Upper lobe of left lung (tissue), 6 donors: ENCODE data around the gene KRTAP5-7. TPM values are rescaled to one million over a fixed set of nuclear protein-coding genes. Genes with fewer than 3 reads are reported as not detected.

Source experiments
- ATAC-seq, 2 donors: fragments of 200-7000 bp; cut with Tn5 transposase; one replicate each; pipeline ENCODE4 v1.9.1; 2022; ENCODE audit warnings: mild to moderate bottlenecking in 2 of 2, moderate library complexity in 2 of 2; ENCODE audit not compliant: low FRiP score in 2 of 2
- DNase-seq, 2 donors: peaks; one replicate each; pipeline ENCODE4 v3.0.0-alpha.2; 2019 to 2020
- H3K27ac ChIP-seq, 4 donors: fragments of 200-600 bp; sonication (generic); one replicate each; pipeline ENCODE4 v1.5.1; 2016 to 2019
- H3K27me3 ChIP-seq, 4 donors: fragments of 200-600 bp; sonication (generic); one replicate each; pipeline ENCODE4 v1.5.1; 2017 to 2019
- H3K36me3 ChIP-seq, 4 donors: fragments of 200-600 bp; sonication (generic); one replicate each; pipeline ENCODE4 v1.5.1; 2016 to 2019
- H3K4me1 ChIP-seq, 4 donors: fragments of 200-600 bp; sonication (generic); one replicate each; pipeline ENCODE4 v1.5.1; 2018 to 2019
- H3K4me3 ChIP-seq, 4 donors: fragments of 200-600 bp; sonication (generic); one replicate each; pipeline ENCODE4 v1.5.1; 2017 to 2019; ENCODE audit warnings: mild to moderate bottlenecking in 2 of 4, moderate library complexity in 1 of 4
- H3K9me3 ChIP-seq, 4 donors: fragments of 200-600 bp; sonication (generic); one replicate each; pipeline ENCODE4 v1.5.1; 2018 to 2019
- CTCF ChIP-seq, 6 experiments: fragments of 450-650 bp in 4 of 6; fragments of 200-600 bp in 2 of 6; sonication (generic) in 2 of 6; IDR thresholded peaks; one replicate each; pipeline ENCODE4 v1.5.1; 2016 to 2019; ENCODE audit warnings: antibody characterized with exemption in 6 of 6
- EP300 ChIP-seq, 4 donors: sonication (generic); formaldehyde crosslinking; IDR thresholded peaks; one replicate each; pipeline ENCODE4 v1.5.1; 2017; ENCODE audit warnings: antibody characterized with exemption in 4 of 4, control low read depth in 2 of 4
- POLR2A ChIP-seq, 4 donors: fragments of 450-650 bp; IDR thresholded peaks; one replicate each; pipeline ENCODE4 v1.5.1; 2016 to 2017; ENCODE audit warnings: antibody characterized with exemption in 4 of 4, mild to moderate bottlenecking in 2 of 4
- POLR2AphosphoS5 ChIP-seq, 2 donors: sonication (generic); formaldehyde crosslinking; IDR thresholded peaks; one replicate each; pipeline ENCODE4 v1.5.1; 2017; ENCODE audit warnings: antibody characterized with exemption in 2 of 2
- WGBS, 2 donors: methylation state at CpG; one replicate each; pipeline ENCODE4 v1.1.5; 2017 to 2018; 5-methylcytosine and 5-hydroxymethylcytosine counted together
- total RNA-seq, 6 donors: library from RNA; depleted of rRNA in 4 of 6; stranded (reverse); fragments of >200 nt in 4 of 6; gene quantifications; one replicate each; pipeline versions ENCODE4 v1.1.0 to v1.2.1, GENCODE V29; 2016 to 2021
- donor health status: DM: no; HTN: no; CAD: no; lungs with moderate emphysema.
- donor health status: DM: no; HTN: yes; CAD: no; lungs with severe emphysema.

The KRTAP5-7 gene
- total RNA-seq, 6 donors from 2014 or later: 0.20 to 0.98 TPM; not detected in 4

GRCh38 chr11:71542382-71542781, 15.3 kb downstream of the KRTAP5-7 start:
- 77 to 81% methylated on average over 7 of the region's 7 CpGs for WGBS, 2 donors
- TF ChIP-seq POLR2A (IDR thresholded peaks at IDR 0.05) (no peak), POLR2AphosphoS5 (IDR thresholded peaks at IDR 0.05) (no peak), CTCF (IDR thresholded peaks at IDR 0.05) (no peak), EP300 (IDR thresholded peaks at IDR 0.05) (no peak)
- Histone ChIP-seq H3K36me3 (no peaks in the 10 kb centered on the region), H3K4me3 (no peak overlapping the region), H3K9me3 (no peaks in the 10 kb centered on the region), H3K27ac (no peak overlapping the region), H3K4me1 (no peaks in the 10 kb centered on the region), H3K27me3 (no peaks in the 10 kb centered on the region)
- DNase-seq (no peak), ATAC-seq (no peak)

GRCh38 chr11:71542879-71543777, 16.1 kb downstream of the KRTAP5-7 start:
- no peak for DNase-seq
- H3K27ac ChIP-seq: no peak overlapping the region

DNA sequence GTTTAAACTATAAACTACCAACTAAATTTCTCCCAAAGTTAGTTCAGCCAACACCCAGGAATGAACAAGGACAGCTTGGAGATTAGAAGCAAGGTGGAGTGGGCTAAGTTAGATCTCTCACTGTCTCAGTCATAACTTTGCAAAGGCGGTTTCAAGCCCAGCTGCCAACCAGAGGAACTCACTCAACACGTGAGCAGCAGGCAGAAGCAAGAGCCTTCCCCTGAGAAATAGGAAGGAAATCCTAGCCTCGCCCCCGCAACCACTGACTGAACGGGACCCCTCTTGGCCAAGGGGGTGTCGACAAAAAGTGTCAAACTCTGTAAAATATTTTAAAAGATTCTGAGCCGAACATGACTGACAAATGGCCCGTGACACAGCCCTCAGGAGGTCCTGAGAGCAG, 16.8 kb downstream of the KRTAP5-7 start:
- H3K9me3 ChIP-seq: no peaks in the 10 kb centered on the region
- 45 to 53% methylated on average over 7 to 8 of the region's 8 CpGs for WGBS, 2 donors
- H3K4me1 ChIP-seq: no peaks in the 10 kb centered on the region
- ATAC-seq (no peak), DNase-seq (no peak)
- H3K27ac ChIP-seq: no peak overlapping the region
- H3K27me3 ChIP-seq: no peaks in the 10 kb centered on the region
- H3K36me3 ChIP-seq: no peaks in the 10 kb centered on the region
- H3K4me3 ChIP-seq: no peak overlapping the region
- TF ChIP-seq EP300 (IDR thresholded peaks at IDR 0.05): no peak
- TF ChIP-seq CTCF (IDR thresholded peaks at IDR 0.05): no peak
- TF ChIP-seq POLR2A (IDR thresholded peaks at IDR 0.05): no peak
- no peak for TF ChIP-seq POLR2AphosphoS5 (IDR thresholded peaks at IDR 0.05)

More at GRCh38 chr11:71542879-71543777, 16.1 kb downstream of the KRTAP5-7 start:
- Histone ChIP-seq H3K4me3 (no peak overlapping the region), H3K27me3 (no peaks in the 10 kb centered on the region), H3K9me3 (no peaks in the 10 kb centered on the region), H3K36me3 (no peaks in the 10 kb centered on the region), H3K4me1 (no peaks in the 10 kb centered on the region)
- 80 to 82% methylated on average over 12 to 15 of the region's 15 CpGs for WGBS, 2 donors
- no peak for TF ChIP-seq POLR2A (IDR thresholded peaks at IDR 0.05)
- TF ChIP-seq POLR2AphosphoS5 (IDR thresholded peaks at IDR 0.05): no peak
- no peak for TF ChIP-seq CTCF (IDR thresholded peaks at IDR 0.05)
- no peak for TF ChIP-seq EP300 (IDR thresholded peaks at IDR 0.05)
- no peak for ATAC-seq

GRCh38 chr11:71544525-71545214, 17.6 kb downstream of the KRTAP5-7 start:
- Histone ChIP-seq H3K9me3 (no peaks in the 10 kb centered on the region), H3K4me3 (no peak overlapping the region), H3K36me3 (no peaks in the 10 kb centered on the region), H3K27me3 (no peaks in the 10 kb centered on the region), H3K27ac (no peak overlapping the region), H3K4me1 (no peaks in the 10 kb centered on the region)
- ATAC-seq (no peak), DNase-seq (no peak)
- 78 to 84% methylated on average over 6 of the region's 6 CpGs for WGBS, 2 donors
- no peak for TF ChIP-seq EP300 (IDR thresholded peaks at IDR 0.05)
- no peak for TF ChIP-seq CTCF (IDR thresholded peaks at IDR 0.05)
- no peak for TF ChIP-seq POLR2A (IDR thresholded peaks at IDR 0.05)
- TF ChIP-seq POLR2AphosphoS5 (IDR thresholded peaks at IDR 0.05): no peak
